GM10847 (cell line): ENCODE measurements around the gene AMHR2.
A peak's percentile ranks its signal among the peaks of the same experiment; 100 is the strongest.

Source experiments
- POLR2A ChIP-seq: IDR thresholded peaks from 2 replicates; pipeline ENCODE4 v1.6.1; 2011; ENCODE audit not compliant: insufficient read length; ENCODE audit errors: extremely low read depth

Gene AMHR2

GRCh38 chr12:53413485-53414204 is 10.0 kb upstream of the AMHR2 start:
- no peak for TF ChIP-seq POLR2A

- no peak for TF ChIP-seq POLR2A
Observed at GRCh38 chr12:53414756-53415417, 8.8 kb upstream of the AMHR2 start.

GRCh38 chr12:53418221-53418620 is 5.4 kb upstream of the AMHR2 start:
- no peak for TF ChIP-seq POLR2A

- TF ChIP-seq POLR2A = no peak
Observed at GRCh38 chr12:53419756-53420155, 3.9 kb upstream of the AMHR2 start.

GRCh38 chr12:53424626-53425514 is 1.2 kb downstream of the AMHR2 start:
- TF ChIP-seq POLR2A = no peak

- TF ChIP-seq POLR2A = no peak
Observed at GRCh38 chr12:53425515-53426150, 2.0 kb downstream of the AMHR2 start.

DNA sequence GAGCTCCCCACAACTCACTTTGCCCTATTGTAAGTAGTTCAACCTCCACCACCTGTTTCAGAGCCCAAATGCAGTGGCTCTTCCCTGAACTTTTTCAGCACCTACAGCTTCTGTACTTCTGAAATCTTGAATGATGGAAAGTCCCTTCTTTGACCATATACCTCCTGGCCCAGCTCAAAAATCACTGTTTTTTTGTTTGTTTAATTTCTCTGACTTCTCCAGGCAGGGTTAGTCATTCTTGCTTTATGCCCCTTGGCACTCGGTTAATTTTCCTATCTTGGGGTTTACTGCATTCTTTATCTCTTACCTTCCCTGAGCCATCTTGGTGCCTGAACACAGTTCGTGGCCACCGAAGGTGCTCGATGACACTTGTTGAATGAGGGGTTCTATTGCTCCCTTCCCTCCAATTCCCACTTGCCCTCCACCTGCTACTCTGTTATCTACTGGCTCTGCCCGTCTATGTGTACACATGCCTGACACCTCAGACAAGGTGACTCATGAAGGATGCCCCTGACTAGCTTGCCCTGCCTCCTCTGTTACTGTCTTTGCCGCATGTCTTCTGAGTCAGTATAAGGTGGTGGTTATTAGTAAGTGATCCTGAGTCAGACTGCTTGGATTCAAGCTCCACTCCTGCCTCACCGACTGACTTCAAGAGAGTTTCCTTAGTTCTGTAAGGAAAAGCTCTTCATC is 4.4 kb downstream of the AMHR2 start:
- no peak for TF ChIP-seq POLR2A

DNA sequence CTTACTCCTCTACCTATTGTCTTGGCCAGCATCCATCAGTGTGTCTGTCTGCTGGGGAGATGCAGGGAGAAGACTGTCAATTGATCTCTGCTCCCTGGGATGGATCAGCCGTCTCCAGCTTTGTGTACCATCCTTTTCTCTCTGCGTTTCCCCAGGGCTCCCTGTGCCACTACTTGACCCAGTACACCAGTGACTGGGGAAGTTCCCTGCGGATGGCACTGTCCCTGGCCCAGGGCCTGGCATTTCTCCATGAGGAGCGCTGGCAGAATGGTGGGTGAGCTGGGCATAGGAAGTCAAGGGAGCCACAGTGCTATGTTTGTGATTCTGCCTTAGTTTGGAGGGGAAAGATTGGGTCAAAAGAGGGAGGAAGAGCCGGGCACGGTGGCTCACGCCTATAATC is 5.1 kb downstream of the AMHR2 start:
- TF ChIP-seq POLR2A = no peak

DNA sequence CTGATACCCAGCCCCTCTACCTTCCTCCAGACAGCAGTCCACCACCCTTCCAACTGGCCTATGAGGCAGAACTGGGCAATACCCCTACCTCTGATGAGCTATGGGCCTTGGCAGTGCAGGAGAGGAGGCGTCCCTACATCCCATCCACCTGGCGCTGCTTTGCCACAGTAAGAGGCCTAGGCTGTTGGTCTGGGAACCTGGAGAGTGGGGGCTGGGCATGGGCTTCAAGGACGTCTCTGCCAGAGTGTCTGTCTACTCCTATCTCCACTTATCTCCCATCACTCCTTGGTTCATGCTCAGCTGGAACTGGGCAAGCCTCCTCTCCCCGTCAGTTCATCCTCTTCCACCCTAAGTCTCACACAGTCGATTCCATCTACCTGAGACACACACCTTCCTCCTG is 6.5 kb downstream of the AMHR2 start:
- TF ChIP-seq POLR2A = no peak

DNA sequence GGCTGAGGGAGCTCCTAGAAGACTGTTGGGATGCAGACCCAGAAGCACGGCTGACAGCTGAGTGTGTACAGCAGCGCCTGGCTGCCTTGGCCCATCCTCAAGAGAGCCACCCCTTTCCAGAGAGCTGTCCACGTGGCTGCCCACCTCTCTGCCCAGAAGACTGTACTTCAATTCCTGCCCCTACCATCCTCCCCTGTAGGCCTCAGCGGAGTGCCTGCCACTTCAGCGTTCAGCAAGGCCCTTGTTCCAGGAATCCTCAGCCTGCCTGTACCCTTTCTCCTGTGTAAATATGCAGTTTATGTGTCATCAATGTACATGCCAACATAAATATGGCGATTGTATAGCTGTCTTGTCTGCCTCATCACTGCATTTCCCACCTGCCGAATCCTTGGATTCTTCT is 7.5 kb downstream of the AMHR2 start:
- no peak for TF ChIP-seq POLR2A

- peak; percentile 94 for TF ChIP-seq POLR2A
Observed at GRCh38 chr12:53441040-53441833, 17.6 kb downstream of the AMHR2 start, which contains the start of gene PRR13. TSS of gene PRR13 (plus strand) at chr12:53441734. CDS start at chr12:53442715, 981 bp downstream.

DNA sequence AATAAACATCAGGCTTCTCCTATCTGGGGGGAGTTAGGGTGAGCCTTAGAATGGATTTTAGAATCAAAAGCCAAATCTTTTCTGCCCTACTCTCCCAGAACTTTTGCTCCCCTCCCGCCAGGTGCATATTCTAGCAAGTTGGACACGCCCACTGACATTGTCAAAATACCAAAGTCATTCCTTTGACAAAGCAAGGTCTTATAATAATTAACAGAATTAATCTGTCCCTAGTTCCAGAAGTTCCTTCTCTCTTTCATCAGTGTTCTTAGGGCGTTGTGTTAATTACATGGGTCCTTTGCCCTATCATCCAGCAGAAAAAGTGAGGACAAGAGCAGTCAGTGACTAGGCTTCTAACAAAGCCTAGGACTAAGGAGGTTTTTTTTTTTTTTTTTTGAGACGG is 20.3 kb downstream of the AMHR2 start:
- no peak for TF ChIP-seq POLR2A

GRCh38 chr12:53450936-53451335 is 27.3 kb downstream of the AMHR2 start:
- TF ChIP-seq POLR2A = no peak

DNA sequence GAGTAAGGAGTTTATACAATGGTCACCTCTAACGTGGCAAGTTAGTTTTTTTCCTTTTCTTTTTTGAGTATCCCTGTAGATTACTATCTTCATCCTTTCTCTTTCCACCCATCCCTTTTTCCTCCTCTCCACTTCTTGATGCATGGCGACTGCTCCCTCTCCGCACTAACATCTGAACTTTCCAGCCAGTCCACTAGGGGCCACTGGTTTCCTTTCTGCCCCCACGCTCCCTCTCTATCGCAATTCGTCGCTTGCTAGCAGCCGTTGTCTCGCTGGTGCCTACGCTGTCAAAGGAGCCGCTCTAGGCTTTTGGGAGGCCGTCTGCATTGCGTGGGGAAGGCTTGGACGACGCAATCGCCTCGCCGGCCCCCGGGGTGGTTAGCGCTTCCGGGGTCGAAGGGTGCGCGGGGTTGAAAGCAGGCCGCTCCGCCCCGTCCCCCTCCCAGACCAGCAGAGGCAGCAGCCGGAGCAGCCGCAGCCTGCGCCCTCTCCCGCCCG is 28.1 kb downstream of the AMHR2 start, which contains the start of gene PCBP2:
TSS of gene PCBP2 (plus strand) at position 442 of the 498 bp plus-strand sequence. CDS start 2,699 bp downstream, outside the sequence.
- TF ChIP-seq POLR2A = peak; percentile 85
